Stimulated activated CD8-positive, alpha-beta memory T cell treated with anti-CD3 and anti-CD28 coated beads, Interleukin-7, amount 100 ng/mL, for 24 hours (primary cell): ENCODE data around the gene AKNA.
A peak's percentile ranks its signal among the peaks of the same experiment; 100 is the strongest.

Experiments used
- DNase-seq: peaks from one replicate; pipeline ENCODE4 v3.0.0-alpha.2; 2020; ENCODE audit warnings: low read depth

Gene AKNA

GRCh38 chr9:114414346-114414745, 26.6 kb upstream of the AKNA start:
- DNase-seq, result no peak

DNA sequence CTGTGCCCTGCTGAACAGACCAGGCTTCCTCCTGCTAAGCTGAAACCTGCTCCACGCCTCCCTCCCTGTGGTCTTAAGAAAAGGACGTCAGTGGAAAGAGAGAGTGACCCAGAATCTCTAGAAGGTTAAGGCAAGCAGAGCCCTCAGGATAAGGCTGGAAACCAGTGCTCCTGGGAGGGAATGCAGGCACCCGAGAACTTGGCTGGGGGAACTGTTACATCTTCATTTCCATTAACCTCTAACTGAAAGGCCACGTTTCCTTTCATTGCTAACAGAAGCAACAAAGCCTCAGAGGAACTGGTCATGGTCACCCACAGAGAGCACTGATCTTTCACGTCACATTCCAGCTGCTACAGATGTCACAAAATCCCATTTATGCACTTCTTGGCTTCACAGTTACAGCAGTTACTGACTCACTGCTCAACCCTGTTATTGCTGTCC, 26.1 kb upstream of the AKNA start:
- no peak for DNase-seq

GRCh38 chr9:114412048-114412683, 24.4 kb upstream of the AKNA start:
- no peak for DNase-seq

GRCh38 chr9:114411452-114411851, 23.7 kb upstream of the AKNA start:
- no peak for DNase-seq

DNA sequence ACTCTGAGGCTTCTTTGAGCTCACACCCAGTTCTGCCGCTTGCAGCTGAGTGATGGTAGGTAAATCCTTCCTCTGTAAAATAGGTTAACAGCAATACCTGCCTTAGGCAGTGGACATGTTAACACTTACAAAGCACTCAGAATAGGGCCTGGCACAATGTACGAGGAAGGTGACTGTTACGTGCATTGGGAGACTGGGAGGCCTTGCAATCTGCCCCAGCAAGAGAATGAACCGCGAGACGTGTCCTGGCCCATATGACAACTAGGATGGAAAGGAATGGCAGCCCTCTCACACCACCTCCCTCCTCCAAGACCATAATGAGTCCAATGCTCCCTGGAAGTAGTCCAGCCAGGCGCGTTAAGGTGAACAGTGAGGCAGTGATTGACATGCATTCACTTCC, 23.1 kb upstream of the AKNA start:
- no peak for DNase-seq

DNA sequence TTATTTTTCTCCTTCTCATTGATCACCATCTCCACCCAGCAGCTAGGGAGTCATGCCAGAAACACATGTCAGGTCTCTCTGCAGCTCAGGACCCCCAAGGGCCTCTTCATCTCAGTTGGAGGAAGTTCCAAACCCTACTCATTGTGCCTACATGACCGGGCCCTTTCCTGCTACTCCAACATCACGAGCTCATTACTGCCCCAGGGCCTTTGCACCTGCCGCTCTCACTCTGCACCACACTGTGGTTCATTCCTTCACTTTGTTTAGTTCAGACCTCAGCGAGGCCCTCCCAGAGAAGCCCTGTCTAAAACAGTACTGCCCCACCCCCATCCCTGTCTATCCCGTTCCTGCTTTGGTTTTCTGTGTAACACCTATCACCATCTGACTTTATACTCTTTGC, 22.1 kb upstream of the AKNA start:
- no peak for DNase-seq

- no peak for DNase-seq
Measured at GRCh38 chr9:114409103-114409780, 21.5 kb upstream of the AKNA start.

DNA sequence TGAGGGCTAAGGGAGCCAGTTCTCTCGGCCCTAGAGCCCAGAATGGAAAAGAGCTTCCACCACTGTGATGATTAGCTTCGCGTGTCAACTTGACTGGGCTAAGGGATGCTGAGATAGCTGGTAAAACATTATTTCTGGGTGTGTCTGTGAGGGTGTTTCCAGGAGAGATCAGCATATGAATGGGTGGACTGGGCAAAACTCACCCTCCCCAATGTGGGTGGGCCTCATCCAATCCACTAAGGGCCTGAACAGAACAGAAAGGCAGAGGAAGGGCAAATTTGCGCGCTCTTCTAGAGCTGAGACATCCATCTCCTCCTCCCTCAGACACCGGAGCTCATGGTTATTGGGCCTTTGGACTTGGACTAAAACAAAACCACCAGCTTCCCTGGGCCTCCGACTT, 20.9 kb upstream of the AKNA start:
- DNase-seq, result no peak

DNA sequence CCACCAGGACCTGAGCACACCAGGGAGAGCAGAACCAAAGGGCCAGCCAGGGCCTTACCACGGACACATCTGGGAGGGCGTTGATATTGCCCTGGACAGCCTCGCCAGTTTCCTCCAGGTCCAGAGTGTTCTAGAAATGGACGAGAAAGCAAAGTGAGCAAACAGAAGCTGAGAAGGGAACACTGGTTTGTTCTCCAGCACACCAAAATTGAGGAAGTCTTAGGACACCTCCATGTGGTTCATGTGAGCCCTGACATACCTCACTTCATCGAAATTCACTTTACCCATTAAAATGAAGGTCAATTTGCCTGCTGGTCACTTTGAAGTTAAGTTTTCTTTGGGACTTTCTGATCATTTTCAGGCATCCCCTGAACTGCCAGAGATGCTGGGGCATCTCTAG, 20.1 kb upstream of the AKNA start:
- no peak for DNase-seq

DNA sequence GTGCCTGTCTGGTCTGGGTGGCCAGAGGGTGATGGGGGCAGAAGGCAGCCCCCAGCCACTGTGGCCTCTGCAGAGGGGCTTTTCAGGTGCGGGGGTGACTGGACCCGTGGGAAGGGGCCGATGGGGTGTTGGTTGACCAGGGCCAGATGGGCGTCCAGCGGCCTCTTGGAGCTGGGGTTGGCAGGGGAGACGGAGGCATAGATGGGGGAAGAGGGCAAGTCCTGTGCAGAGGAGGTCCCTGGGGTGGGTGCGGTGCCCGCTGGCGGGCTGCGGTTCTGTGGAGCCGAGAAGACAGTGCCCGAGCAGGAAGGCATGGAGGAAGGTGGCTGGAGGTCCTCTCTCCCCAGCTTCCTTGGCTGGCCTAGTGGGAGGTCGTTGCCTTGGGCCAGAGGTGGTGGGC, 18.7 kb upstream of the AKNA start:
- DNase-seq, result no peak

- DNase-seq, result peak; percentile 56
Measured at GRCh38 chr9:114405294-114406034, 17.7 kb upstream of the AKNA start.

DNA sequence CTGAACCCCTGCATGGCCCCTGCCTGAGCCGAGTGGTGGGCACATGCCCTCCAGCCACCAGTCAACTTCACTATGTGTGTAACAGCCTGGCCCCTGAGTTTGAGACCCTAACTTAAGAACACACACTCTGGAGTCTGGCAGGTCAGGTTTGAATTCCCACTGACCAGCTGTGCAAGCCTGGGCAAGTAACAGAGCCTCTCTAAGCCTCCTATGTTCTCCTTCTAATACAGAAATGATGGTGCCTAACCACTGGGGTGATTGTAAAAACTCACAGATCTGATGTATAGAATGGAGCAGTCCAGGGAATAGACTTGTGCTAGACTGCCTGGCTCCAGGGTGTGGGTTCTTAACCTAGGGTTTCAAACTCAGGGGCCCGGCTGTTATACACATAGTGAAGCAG, 16.7 kb upstream of the AKNA start:
- DNase-seq, result no peak

DNA sequence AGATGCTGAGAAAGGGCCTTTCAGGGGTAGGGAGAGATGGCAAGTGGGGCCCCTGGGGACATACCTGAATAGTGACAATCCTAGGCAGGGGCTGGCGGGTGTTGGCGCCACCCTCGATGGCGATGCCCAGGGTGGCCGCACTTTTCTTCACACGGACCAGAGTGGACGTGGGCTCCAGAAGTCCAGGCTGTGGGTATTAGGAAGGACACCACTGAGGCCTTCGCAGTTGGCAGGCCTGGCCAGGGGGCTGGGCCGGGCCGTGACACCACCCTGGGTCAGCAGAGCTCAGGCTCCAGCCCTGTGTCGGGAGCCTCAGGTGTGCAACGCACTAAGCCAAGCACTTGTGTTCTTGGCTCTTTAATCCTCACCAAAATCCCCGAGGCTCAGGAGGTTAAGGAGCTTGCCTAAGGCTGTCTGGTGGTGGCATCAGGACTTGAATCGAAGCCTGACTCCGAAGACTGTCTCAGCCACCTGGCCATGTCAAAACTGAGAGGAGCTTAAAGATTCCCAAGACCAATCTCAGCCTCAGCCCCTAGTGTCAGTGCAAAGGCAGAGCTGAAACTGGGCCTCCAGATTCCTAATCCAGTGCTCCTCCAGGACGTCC, 15.5 kb upstream of the AKNA start:
- DNase-seq, result no peak

GRCh38 chr9:114401344-114401743, 13.6 kb upstream of the AKNA start:
- no peak for DNase-seq

GRCh38 chr9:114400772-114401171, 13.0 kb upstream of the AKNA start:
- DNase-seq, result no peak

DNA sequence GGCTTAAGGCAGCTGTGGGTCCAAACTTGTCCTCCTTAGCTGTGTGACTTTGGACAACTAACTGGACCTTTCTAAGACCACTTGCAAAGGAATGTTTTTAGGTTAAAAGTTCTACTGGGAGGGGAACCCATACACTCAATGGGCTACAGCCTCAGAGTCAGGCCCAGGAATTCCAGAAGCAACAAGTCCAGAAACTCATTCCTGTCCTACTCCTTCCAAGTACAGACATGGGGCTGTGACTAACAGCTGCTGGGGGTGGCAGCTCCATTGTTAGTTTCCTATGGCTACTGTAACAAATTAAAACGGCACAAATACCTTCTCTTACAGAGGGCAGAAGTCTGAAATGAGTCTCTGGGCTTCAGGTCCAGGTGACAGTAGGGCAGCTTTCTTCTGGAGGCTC, 12.4 kb upstream of the AKNA start:
- DNase-seq, result no peak

DNA sequence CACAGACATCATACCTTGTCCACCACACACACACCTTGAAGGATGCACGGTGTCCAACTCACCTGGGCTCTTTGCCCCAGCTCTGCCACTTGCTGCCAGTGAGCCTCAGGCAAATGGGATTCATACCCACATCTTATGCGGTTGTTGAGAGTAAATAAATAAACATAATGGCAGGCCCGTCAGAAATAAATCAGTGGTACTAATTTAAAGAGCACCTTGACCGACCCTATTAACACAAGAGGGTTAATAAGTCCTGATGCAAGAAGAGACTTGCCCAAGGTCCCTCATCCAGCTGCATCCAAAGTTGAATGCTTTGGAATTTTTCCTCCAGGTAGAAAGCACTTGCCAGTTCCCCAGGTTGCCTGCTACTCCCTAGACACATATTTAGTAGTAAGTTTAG, 11.6 kb upstream of the AKNA start:
- DNase-seq, result no peak

DNA sequence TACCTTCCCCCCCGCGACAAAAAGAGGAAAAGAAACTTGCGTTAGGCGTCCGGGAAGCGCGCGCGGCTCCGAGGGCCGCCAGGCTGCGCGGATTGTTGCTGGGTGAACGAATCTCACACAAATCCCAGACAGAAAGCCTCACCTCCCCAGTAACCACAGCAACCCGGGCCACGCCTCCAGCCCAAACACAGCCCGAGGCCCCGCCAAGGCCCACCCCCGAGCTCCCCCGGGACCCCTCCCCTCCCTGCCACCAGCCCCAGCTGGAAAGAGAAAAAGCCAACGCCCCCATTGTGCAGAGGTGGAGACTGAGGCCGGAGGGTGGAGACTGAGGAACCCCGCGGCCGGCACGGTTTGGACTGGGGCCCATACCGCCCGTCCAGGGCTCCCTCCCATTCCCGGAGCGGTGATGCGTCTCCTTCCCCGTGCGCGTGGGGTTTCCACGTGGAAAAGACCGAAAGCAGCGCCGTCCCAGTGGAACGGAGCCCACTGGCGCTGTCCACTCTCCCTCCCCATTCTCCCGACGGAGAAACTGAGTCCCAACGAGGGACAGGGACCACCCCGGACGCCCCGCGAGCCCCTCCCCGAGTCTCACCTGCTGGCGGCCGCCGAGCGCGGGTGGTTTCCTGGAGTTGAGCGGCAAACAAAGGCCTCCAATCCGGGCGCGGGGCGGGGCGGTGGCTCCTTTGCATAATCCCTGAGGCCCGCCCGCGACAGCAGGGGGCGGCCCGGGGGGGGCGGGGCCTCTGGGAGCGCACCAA, 10.2 kb upstream of the AKNA start:
- DNase-seq, result peak; percentile 94

GRCh38 chr9:114397219-114397847, 9.6 kb upstream of the AKNA start:
- DNase-seq, result no peak

DNA sequence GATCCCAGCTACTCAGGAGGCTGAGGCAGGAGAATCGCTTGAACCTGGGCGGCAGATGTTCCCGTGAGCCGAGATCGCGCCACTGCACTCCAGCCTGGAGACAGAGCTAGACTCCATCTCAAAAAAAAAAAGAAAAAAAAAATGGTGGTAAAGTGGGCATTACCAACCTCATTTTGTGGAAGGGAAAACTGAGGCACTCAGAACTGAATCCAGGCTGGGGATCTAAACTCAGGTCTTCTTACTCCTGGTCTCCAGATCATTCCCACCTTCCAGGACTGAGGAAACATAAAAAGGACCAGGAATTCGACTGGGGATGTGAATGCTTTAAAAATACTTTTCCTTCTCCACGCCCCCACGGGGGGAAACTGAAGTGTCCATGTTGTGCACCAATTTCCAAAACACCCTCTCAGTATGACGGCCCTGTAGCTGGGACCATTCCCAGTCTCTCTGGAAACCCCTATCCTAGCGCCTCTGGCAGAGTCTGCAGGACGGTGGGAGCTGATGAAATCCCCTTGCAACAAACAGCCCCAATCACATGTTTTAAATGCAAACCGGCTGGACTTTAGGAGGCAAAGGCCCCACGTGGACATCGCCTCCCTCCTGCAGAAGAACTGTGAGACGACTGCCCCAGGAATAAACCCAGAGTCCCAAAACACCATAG, 8.9 kb upstream of the AKNA start:
- no peak for DNase-seq

DNA sequence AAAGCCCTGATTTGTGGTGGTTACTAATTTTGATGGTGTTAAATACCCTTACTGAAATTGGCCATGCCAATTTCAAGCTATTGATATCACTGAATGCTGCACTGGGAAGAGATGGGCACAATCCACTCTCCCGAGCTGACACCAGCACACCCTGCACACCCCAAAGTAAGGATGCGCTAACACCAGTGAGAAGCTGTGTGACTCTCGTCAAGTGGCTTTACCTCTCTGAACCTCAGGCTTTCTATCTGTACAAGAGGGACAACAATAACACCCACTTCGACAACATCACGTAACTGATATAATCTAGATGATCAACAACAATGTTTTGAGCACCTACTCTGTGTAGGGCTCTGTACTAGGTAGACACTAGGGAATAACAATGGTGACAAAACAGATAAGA, 8.0 kb upstream of the AKNA start:
- no peak for DNase-seq

DNA sequence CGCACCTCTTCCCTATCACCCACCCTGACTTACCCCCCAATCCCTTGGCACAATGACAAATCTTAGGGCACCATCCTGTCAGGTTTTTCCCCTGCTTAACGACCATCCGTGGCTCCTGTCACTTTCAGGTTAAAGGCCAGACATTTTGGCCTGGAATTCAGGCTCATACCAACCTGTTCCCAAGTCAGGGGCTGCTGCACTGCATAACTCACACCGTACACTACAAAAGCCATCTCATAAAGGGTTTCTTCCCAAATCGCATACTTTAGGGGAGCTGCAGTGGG, 7.5 kb upstream of the AKNA start:
- DNase-seq, result no peak
